ENCODE results near the gene MYO18A.

GRCh38 chr17:29179232-29180033, 765 bp downstream of the MYO18A start:
- no peak for TF ChIP-seq CTCF (IDR thresholded peaks at IDR 0.05; ENCODE audit: low read length)
- TF ChIP-seq EZH2 (optimal IDR thresholded peaks at IDR 0.05; ENCODE audit: low read depth, low read length) = no peak
